Measurements from ENCODE around the gene AGGF1.
"Not testable (repeated sequence)": the region's sequence is repeated elsewhere in the genome, so short reads cannot be mapped to it uniquely, and the experiment has no call there.

AGGF1 gene

GRCh38 chr5:77030097-77031071, at the start of gene AGGF1:
Gene AGGF1, plus strand, starts transcription at chr5:77030404. Its CDS starts 363 bp downstream, at chr5:77030767.
- DNase-seq = peak; percentile 45 to 95 (median 86)

GRCh38 chr5:76980518-76981144, 49.6 kb upstream of the AGGF1 start:
- no peak for DNase-seq

DNA sequence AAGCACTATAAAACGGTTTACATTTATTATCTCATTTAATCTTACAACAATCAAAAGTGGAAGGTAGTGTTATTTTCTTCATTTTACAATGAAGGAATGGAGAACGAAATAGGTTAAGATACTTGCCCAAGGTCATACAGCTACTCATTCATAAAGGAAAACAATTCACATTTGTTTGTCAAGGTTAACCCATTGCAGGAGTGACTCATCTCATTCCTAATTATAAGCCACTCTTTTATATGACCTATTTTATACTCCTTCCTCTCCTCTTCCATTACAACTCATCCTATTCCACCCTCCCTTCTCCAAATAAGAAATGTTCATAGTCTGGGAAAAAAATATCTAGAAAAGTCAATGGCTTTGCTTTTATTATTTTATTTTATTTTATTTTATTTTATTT, 47.8 kb upstream of the AGGF1 start:
- DNase-seq = no peak

DNA sequence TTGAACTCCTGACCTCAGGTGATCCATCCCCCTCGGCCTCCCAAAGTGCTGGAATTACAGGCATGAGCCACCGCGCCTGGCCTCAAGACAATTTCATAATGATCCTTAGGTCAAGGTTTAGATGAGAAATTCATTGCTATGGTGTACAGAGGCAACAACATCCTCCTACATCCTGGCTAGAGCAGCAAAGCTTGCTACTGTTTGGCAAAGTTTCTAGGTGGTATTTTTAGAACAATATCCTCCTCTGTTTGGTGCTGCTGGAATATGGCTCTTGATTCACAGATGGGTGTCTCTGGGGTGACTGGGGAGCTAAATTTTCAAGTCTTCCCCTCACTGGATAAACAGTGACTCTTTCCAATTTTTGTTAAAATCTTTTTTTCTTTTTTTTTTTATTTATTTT, 46.7 kb upstream of the AGGF1 start:
- peak in 10 of 56 donors; percentile 1 to 16 (median 6) for DNase-seq

GRCh38 chr5:76986825-76987526, 43.2 kb upstream of the AGGF1 start:
- no peak for DNase-seq

GRCh38 chr5:76990899-76991459, 39.2 kb upstream of the AGGF1 start:
- no peak for DNase-seq

DNA sequence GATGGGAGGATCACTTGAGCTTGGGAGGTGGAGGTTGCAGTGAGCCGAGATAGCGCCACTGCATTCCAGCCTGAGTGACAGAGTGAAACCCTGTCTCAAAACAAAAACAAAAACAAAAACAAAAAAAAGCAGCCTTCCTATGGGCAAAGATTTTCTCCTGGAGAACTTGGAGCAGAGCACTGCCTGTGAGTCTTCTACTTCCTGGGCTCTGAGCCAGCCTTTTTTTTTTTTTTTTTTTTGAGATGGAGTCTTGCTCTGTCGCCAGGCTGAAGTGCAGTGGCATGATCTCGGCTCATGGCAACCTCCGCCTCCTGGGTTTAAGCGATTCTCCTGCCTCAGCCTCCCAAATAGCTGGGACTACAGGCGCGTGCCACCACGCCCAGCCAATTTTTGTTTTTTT, 36.8 kb upstream of the AGGF1 start:
- not testable (repeated sequence) for DNase-seq

GRCh38 chr5:76994337-76994736, 35.9 kb upstream of the AGGF1 start:
- DNase-seq = no peak

- DNase-seq = not testable (repeated sequence)
These were observed 32.0 kb upstream of the AGGF1 start for GRCh38 chr5:76998251-76998650.

DNA sequence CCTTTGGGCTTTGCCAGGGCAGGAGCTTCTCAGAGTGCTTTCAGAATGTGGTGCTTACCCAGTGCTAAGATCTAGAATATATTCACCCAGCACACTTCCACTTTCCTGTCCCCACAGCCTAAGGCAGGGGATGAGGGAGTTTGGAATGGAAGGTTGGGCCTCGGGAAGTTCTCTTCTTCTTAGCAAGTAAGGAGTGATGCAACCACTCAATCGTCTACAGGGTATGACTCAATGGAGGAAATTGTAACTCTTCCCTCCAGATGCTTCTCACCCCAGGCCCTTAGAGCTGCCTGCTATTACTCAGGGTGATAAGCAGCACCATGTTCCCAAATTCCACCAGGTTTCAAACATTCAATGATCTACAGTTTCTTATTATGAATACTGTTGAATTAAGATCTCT, 30.8 kb upstream of the AGGF1 start:
- DNase-seq = no peak

GRCh38 chr5:77003246-77003645, 27.0 kb upstream of the AGGF1 start:
- DNase-seq = no peak

DNA sequence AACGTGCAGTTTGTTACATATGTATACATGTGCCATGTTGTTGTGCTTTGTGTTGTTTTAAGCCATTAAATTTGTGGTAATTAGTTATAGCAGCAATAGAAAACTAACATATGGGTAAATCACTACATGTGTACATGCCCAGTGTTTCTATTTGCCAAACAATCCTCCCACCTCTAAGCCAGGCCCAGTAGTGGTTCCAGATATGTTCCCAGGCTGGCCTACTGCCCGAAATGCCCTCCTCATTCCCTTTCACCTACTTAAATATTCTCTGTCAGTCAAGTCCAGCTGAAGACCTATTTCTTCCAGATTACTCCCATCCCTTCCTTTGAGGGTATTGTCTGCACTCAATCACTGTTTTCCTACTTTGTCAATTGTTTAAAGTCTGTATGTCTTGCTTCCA, 24.1 kb upstream of the AGGF1 start:
- DNase-seq = no peak

GRCh38 chr5:77008413-77008812, 21.8 kb upstream of the AGGF1 start:
- DNase-seq = no peak

- no peak for DNase-seq
These were observed 20.0 kb upstream of the AGGF1 start for GRCh38 chr5:77010243-77010642.

DNA sequence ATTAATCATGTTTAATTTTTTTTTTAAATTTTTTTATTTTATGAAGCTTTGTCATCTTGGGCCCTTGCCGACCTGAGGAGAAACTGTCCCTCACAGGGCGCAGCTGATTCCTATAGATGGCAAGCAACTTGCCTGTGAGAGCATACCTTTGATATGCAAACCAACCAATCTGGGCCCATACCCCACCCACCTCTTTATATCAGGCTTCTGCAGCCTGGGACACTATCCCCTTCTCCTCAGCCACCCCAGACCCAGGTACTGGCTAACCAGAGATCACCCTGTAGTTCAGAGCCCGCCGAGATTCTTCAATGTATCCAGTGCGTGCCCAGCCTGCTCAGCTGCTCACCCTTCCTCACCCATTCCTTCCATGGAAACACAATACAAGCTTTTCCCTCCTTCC, 18.7 kb upstream of the AGGF1 start:
- no peak for DNase-seq

GRCh38 chr5:77012601-77013000, 17.6 kb upstream of the AGGF1 start:
- DNase-seq = no peak

DNA sequence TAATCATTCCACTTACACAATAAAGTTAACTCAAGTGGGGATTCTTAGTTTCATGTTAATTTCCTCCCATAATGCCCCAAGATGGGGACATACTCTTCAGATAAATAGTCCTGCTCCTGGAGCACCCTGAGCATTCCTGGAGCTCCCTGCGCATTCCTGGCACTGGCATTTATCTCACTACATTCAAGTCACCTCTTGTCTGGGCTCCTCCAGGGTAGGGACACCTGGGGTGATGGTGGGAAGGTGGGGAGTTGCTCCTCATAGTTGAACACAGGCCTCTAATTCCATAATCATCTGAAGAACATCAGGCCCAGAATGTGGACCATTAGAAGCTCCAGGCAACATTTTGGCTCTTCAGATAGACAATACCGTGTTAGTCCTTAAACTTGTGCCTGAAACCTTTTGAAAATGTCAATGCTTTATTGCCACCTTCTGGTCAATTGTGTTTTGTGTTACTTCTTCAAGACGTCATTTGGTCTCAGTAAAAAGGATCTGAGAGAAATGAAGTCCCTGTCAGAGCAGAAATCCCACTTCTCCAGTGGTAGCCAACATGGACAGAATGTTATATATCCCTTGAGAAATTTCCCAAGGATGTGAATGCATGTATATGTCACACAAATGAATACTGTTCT, 14.2 kb upstream of the AGGF1 start:
- DNase-seq = no peak

DNA sequence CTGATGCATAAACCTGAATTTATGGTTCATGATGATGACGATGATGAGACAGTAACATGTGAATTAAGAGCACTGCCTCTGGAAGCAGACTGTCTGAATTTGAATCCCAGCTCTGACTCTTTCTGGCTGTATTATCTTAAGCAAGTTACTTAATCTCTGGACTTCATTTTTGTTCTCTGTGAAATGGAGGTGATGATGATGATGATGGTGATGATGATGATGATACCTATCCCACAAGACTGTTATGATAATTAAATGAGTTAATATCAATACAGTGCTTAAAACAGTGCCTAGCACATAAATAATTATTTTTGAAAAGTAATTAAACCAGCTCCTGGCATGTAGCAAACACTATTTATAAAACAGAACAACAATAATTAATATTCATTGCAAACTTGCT, 13.2 kb upstream of the AGGF1 start:
- DNase-seq = no peak

DNA sequence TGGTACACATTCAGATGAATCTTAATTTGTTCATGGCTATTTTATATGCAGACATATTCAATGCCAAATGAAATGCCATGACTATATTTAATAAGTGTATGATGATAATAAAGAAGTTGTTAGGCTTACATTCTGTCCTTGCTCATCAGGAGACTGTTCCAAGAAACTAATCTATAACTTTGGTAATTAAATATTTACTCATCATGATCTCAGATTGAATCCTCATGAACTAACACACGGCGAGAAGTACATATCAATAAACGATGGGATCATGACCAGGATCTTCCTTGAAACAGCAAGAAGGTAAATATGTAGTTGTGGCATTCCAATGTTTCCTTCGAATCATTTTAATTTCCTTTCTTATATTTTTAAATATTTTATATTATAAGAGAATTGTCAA, 12.5 kb upstream of the AGGF1 start:
- DNase-seq = no peak

GRCh38 chr5:77022511-77023417, 7.4 kb upstream of the AGGF1 start:
- no peak for DNase-seq
